ENCODE data around the gene CMTM4.

- no peak for TF ChIP-seq POLR2A (IDR thresholded peaks at IDR 0.05; ENCODE audit: low read length)
- no peak for TF ChIP-seq GATA1 (IDR thresholded peaks at IDR 0.05; ENCODE audit: low read depth, low read length)
Observed at GRCh38 chr16:66740533-66740932, 44.0 kb upstream of the CMTM4 start.

Measured in erythroblast (primary cell).